SK-N-SH (cell line): ENCODE data around the gene KIF13A. TPM values are rescaled to one million over a fixed set of nuclear protein-coding genes. Genes with fewer than 3 reads are reported as not detected.

Experiments
- CTCF ChIA-PET: fragments of 300-600, 350-600 bp; formaldehyde crosslinking; extraction: SDS; loops from one replicate; lab custom pipeline; 2021; lab: Yijun Ruan, JAX
- POLR2A ChIA-PET: fragments of 350-600 bp; sonication (Branson Sonifier 250); formaldehyde crosslinking; extraction: SDS; loops from one replicate; lab custom pipeline; 2020; ENCODE audit warnings: antibody characterized with exemption, inconsistent platforms; lab: Yijun Ruan, JAX
- DNase-seq: peaks from one replicate; pipeline ENCODE4 v3.0.0; 2012
- H2AFZ ChIP-seq: fragments of 200-600 bp; sonication (generic); 2 replicates; pipeline ENCODE4 v1.8.1; 2016; ENCODE audit warnings: antibody characterized with exemption, mild to moderate bottlenecking, low read depth
- H3F3A ChIP-seq: fragments of 200-600 bp; sonication (generic); replicated peaks from 2 replicates; pipeline ENCODE3; 2016; ENCODE audit warnings: antibody characterized with exemption, mild to moderate bottlenecking; ENCODE audit not compliant: insufficient read depth
- H3K27ac ChIP-seq, 2 experiments: fragments of 200-500 bp in 1 of 2; fragments of 200-600 bp in 1 of 2; sonication (Bioruptor generic) in 1 of 2; sonication (generic), shearing (Covaris generic) in 1 of 2; 2 replicates each; pipeline versions ENCODE4 v1.5.1 to v1.6.1; 2014 to 2016; ENCODE audit warnings: low read depth in 2 of 2, inconsistent platforms in 1 of 2, low read length in 1 of 2, mild to moderate bottlenecking in 1 of 2, mixed read lengths in 1 of 2
- H3K27me3 ChIP-seq: fragments of 200-600 bp; sonication (generic), shearing (Covaris generic); 2 replicates; pipeline ENCODE4 v1.6.1; 2016; ENCODE audit warnings: mixed run types; ENCODE audit not compliant: insufficient read depth
- H3K36me3 ChIP-seq, 2 experiments: fragments of 200-500 bp in 1 of 2; fragments of 200-600 bp in 1 of 2; sonication (Bioruptor generic) in 1 of 2; sonication (generic) in 1 of 2; replicated peaks in 1 of 2; 2 replicates each; pipeline versions ENCODE3 to v1.5.1; 2014 to 2016; ENCODE audit warnings: low read length in 1 of 2, mild to moderate bottlenecking in 1 of 2; ENCODE audit not compliant: insufficient read depth in 2 of 2, control insufficient read depth in 1 of 2
- H3K4me1 ChIP-seq, 2 experiments: fragments of 200-500 bp in 1 of 2; fragments of 200-600 bp in 1 of 2; sonication (Bioruptor generic) in 1 of 2; sonication (generic), shearing (Covaris generic) in 1 of 2; 2 replicates each; pipeline versions ENCODE4 v1.5.1 to v1.6.1; 2014 to 2016; ENCODE audit warnings: low read depth in 1 of 2, low read length in 1 of 2, mixed run types in 1 of 2; ENCODE audit not compliant: insufficient read depth in 2 of 2, control insufficient read depth in 1 of 2
- H3K4me2 ChIP-seq: fragments of 200-600 bp; sonication (generic), shearing (Covaris generic); 2 replicates; pipeline ENCODE4 v1.6.1; 2017; ENCODE audit warnings: mixed run types
- H3K4me3 ChIP-seq, 2 experiments: fragments of 200-500 bp in 1 of 2; fragments of 200-600 bp in 1 of 2; sonication (Bioruptor generic) in 1 of 2; sonication (generic), shearing (Covaris generic) in 1 of 2; 2 replicates each; pipeline versions ENCODE4 v1.5.1 to v1.8.1; 2014 to 2016; ENCODE audit warnings: low read depth in 2 of 2, inconsistent platforms in 1 of 2, low read length in 1 of 2, mild to moderate bottlenecking in 1 of 2, mixed read lengths in 1 of 2, moderate library complexity in 1 of 2
- H3K79me2 ChIP-seq: fragments of 200-600 bp; sonication (generic); 2 replicates; pipeline ENCODE4 v1.8.1; 2017; ENCODE audit warnings: mild to moderate bottlenecking; ENCODE audit not compliant: insufficient read depth
- H3K9ac ChIP-seq: fragments of 200-600 bp; sonication (generic); 2 replicates; pipeline ENCODE4 v1.6.1; 2017; ENCODE audit warnings: mixed run types
- H3K9me2 ChIP-seq: fragments of 200-600 bp; sonication (generic); 2 replicates; pipeline ENCODE4 v1.6.1; 2017; ENCODE audit warnings: mixed run types
- H3K9me3 ChIP-seq: fragments of 200-600 bp; sonication (generic); 2 replicates; pipeline ENCODE4 v1.6.1; 2017; ENCODE audit warnings: mixed run types, mild to moderate bottlenecking, moderate library complexity
- H4K20me1 ChIP-seq: fragments of 200-600 bp; sonication (generic); 2 replicates; pipeline ENCODE4 v1.6.1; 2017; ENCODE audit warnings: mild to moderate bottlenecking, mixed run types; ENCODE audit not compliant: insufficient read depth
- ELF1 ChIP-seq: IDR thresholded peaks from 2 replicates; pipeline ENCODE4 v1.4.0; 2012
- EP300 ChIP-seq, 2 experiments: IDR thresholded peaks; 2 replicates each; pipeline versions ENCODE4 v1.4.0 to v1.6.1; 2012; ENCODE audit warnings: borderline replicate concordance in 1 of 2, low read depth in 1 of 2, low read length in 1 of 2
- EZH2phosphoT487 ChIP-seq: fragments of 200-600 bp; sonication (generic); IDR thresholded peaks from 2 replicates; pipeline ENCODE4 v1.6.1; 2017; ENCODE audit warnings: low read depth, mixed run types, mild to moderate bottlenecking, antibody characterized with exemption, moderate library complexity, borderline replicate concordance
- FOSL2 ChIP-seq: IDR thresholded peaks from 2 replicates; pipeline ENCODE4 v1.4.0; 2012; ENCODE audit warnings: low read depth, mild to moderate bottlenecking, moderate library complexity, borderline replicate concordance
- FOXJ3 ChIP-seq: sonication (generic); formaldehyde crosslinking; IDR thresholded peaks from 2 replicates; pipeline ENCODE4 v1.5.1; 2020; ENCODE audit warnings: mild to moderate bottlenecking, missing genetic modification reagents
- GATA2 ChIP-seq: sonication (generic); formaldehyde crosslinking; IDR thresholded peaks from 2 replicates; pipeline ENCODE4 v1.5.0; 2020; ENCODE audit warnings: mild to moderate bottlenecking, missing genetic modification reagents
- MEF2A ChIP-seq: IDR thresholded peaks from 2 replicates; pipeline ENCODE4 v1.4.0; 2012; ENCODE audit warnings: low read depth, borderline replicate concordance
- MXI1 ChIP-seq: IDR thresholded peaks from 2 replicates; pipeline ENCODE4 v1.6.1; 2012; ENCODE audit warnings: mild to moderate bottlenecking, low read depth, low read length, improper control_type of control experiment
- NFIC ChIP-seq: IDR thresholded peaks from 2 replicates; pipeline ENCODE4 v1.4.0; 2012; ENCODE audit warnings: borderline replicate concordance
- NRF1 ChIP-seq: IDR thresholded peaks from 2 replicates; pipeline ENCODE4 v1.6.1; 2012; ENCODE audit warnings: low read depth, mild to moderate bottlenecking, low read length
- RAD21 ChIP-seq: IDR thresholded peaks from 2 replicates; pipeline ENCODE4 v1.6.1; 2012; ENCODE audit warnings: mild to moderate bottlenecking, low read length
- RCOR1 ChIP-seq: fragments of 150-350 bp; IDR thresholded peaks from 2 replicates; pipeline ENCODE4 v1.6.1; 2017; ENCODE audit warnings: antibody characterized with exemption, low read length
- RXRA ChIP-seq: IDR thresholded peaks from 2 replicates; pipeline ENCODE4 v1.4.0; 2012; ENCODE audit warnings: low read depth, mild to moderate bottlenecking, borderline replicate concordance
- SIN3A ChIP-seq: IDR thresholded peaks from 2 replicates; pipeline ENCODE4 v1.6.1; 2012; ENCODE audit warnings: low read depth, mild to moderate bottlenecking, low read length, moderate library complexity, borderline replicate concordance
- SMC3 ChIP-seq: IDR thresholded peaks from 2 replicates; pipeline ENCODE4 v1.6.1; 2012; ENCODE audit warnings: low read depth, low read length, improper control_type of control experiment
- TAF1 ChIP-seq: IDR thresholded peaks from 2 replicates; pipeline ENCODE4 v1.6.1; 2012; ENCODE audit warnings: low read depth, mild to moderate bottlenecking, low read length, moderate library complexity, borderline replicate concordance
- TCF12 ChIP-seq: IDR thresholded peaks from 2 replicates; pipeline ENCODE4 v1.4.0; 2012
- TEAD4 ChIP-seq: IDR thresholded peaks from 2 replicates; pipeline ENCODE4 v1.4.0; 2012; ENCODE audit warnings: mild to moderate bottlenecking, borderline replicate concordance; ENCODE audit not compliant: insufficient read depth
- YY1 ChIP-seq: IDR thresholded peaks from 2 replicates; pipeline ENCODE4 v1.4.0; 2012; ENCODE audit warnings: low read depth, mild to moderate bottlenecking
- WGBS: methylation state at CpG from one replicate; pipeline ENCODE4 v1.1.6; 2017; ENCODE audit warnings: low lambda C conversion rate; 5-methylcytosine and 5-hydroxymethylcytosine counted together
- polyA plus RNA-seq, 3 experiments: library from polyadenylated mRNA; depleted of rRNA; stranded (reverse); fragments of >200 nt; gene quantifications; 2 replicates each; pipeline ENCODE4 v1.2.3, GENCODE V29; 2012
- TF ChIP-seq, protein P1 (sequence below): IDR thresholded peaks from 2 replicates; pipeline ENCODE4 v1.4.0; 2012; ENCODE audit warnings: low read depth, borderline replicate concordance
- TF ChIP-seq, protein P2 (sequence below): IDR thresholded peaks from 2 replicates; pipeline ENCODE4; 2012
- TF ChIP-seq, protein P3 (sequence below): IDR thresholded peaks from 2 replicates; pipeline ENCODE4 v1.4.0; 2012; ENCODE audit warnings: low read depth, borderline replicate concordance
- TF ChIP-seq, protein P4 (sequence below): IDR thresholded peaks from 2 replicates; pipeline ENCODE4 v1.4.0; 2012; ENCODE audit warnings: low read depth

Gene KIF13A
- polyA plus RNA-seq, 1 of the 3 experiments (the other 2 are of a cell fraction) = 18.2 TPM

DNA sequence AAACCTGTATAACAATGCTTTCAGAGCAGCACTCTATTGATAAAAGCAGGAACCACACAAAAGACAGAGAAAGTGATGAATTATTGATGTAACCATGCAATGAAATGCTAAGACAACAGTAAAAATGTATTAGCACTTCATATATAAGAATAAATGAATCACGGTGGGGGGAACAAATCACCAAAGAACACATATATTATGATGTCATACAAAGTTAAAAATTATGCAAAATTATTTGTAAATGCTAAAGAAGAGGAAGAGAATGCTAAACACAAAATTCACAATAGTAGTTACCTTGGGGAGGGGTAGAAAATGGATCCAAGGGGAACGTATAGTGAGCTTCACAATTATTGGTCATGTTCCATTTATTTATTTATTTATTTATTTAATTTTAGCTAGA, 133.9 kb downstream of the KIF13A start:
- peaks cover 0 to 16% of the 10 kb centered on the region in 2 experiments; a peak in 1 of 4 replicates for H3K4me1 ChIP-seq
- no peak overlapping the region for H2AFZ ChIP-seq
- ChIA-PET CTCF (interaction anchor here (0.7 to 1.3 kb wide), 2 partner anchors 19 to 27 kb away, joined by 3 to 4 read pairs; no protein-coding TSS in a partner anchor), POLR2A (no interaction called here)
- no peak overlapping the region for H3K9ac ChIP-seq
- H3K9me3 ChIP-seq = no peaks in the 10 kb centered on the region
- peaks cover 25% of the 10 kb centered on the region for H3F3A ChIP-seq
- peaks cover 16% of the 10 kb centered on the region in 2 experiments for H3K36me3 ChIP-seq
- DNase-seq = no peak
- 98% methylated on average over 2 of the region's 2 CpGs for WGBS
- H3K79me2 ChIP-seq = no peaks in the 10 kb centered on the region
- no peaks in the 10 kb centered on the region; the same call in 1 of the 2 replicates for H4K20me1 ChIP-seq
- H3K4me2 ChIP-seq = no peak overlapping the region
- H3K4me3 ChIP-seq = no peak overlapping the region
- H3K27ac ChIP-seq = peak overlapping the region in 1 of 2 experiments; percentile 96; a peak in 1 of 4 replicates
- no peak for TF ChIP-seq RCOR1
- TF ChIP-seq SIN3A = no peak
- no peak for TF ChIP-seq EP300 (IDR thresholded peaks at IDR 0.05; ENCODE audit: borderline replicate concordance in 1 of 2, low read depth in 1 of 2, low read length in 1 of 2)
- no peak for TF ChIP-seq TEAD4
- no peak for TF ChIP-seq FOXJ3
- TF ChIP-seq ELF1 = no peak
- no peaks in the 10 kb centered on the region for H3K27me3 ChIP-seq
- no peaks in the 10 kb centered on the region for H3K9me2 ChIP-seq

DNA sequence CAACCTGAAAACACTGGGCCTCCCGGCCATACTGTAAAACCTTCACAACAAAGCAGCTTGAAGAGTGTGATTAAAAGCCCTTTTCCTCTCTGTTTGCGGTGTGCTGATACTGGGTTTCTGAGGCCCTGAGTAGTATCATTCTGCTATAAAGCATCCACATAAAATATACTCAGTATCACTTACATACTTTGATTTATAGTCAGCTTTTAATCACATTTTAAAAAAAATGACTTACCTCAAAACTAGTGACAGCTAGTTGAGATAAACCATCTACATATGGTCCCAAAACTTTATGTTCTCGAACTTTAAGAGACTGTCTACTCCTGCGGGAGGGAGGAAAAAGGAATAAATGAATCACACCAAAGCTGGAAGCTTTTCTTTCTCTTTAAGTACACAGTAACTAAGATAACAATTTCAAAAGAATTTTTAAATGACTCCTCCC, 135.7 kb downstream of the KIF13A start:
- Histone ChIP-seq H3K9me3 (no peaks in the 10 kb centered on the region), H3K4me2 (peak overlapping the region; percentile 46), H3K27ac (peak overlapping the region; percentile 60 to 96; a peak in 3 of 4 replicates), H3K79me2 (no peaks in the 10 kb centered on the region), H3K9me2 (no peaks in the 10 kb centered on the region), H3K9ac (peak overlapping the region; percentile 61), H3K27me3 (no peaks in the 10 kb centered on the region), H3F3A (peaks cover 25% of the 10 kb centered on the region), H4K20me1 (no peaks in the 10 kb centered on the region; the same call in 1 of the 2 replicates), H3K4me3 (no peak overlapping the region), H2AFZ (no peak overlapping the region), H3K4me1 (peaks cover 0 to 16% of the 10 kb centered on the region in 2 experiments; a peak in 1 of 4 replicates), H3K36me3 (peaks cover 17 to 19% of the 10 kb centered on the region in 2 experiments)
- ChIA-PET CTCF (interaction anchor here (1.3 to 1.4 kb wide), 2 partner anchors 16 to 268 kb away, joined by 3 read pairs; no protein-coding TSS in a partner anchor), POLR2A (no interaction called here)
- no peak for DNase-seq
- 12% methylated on average over 4 of the region's 4 CpGs for WGBS
- TF ChIP-seq, protein P1, sequence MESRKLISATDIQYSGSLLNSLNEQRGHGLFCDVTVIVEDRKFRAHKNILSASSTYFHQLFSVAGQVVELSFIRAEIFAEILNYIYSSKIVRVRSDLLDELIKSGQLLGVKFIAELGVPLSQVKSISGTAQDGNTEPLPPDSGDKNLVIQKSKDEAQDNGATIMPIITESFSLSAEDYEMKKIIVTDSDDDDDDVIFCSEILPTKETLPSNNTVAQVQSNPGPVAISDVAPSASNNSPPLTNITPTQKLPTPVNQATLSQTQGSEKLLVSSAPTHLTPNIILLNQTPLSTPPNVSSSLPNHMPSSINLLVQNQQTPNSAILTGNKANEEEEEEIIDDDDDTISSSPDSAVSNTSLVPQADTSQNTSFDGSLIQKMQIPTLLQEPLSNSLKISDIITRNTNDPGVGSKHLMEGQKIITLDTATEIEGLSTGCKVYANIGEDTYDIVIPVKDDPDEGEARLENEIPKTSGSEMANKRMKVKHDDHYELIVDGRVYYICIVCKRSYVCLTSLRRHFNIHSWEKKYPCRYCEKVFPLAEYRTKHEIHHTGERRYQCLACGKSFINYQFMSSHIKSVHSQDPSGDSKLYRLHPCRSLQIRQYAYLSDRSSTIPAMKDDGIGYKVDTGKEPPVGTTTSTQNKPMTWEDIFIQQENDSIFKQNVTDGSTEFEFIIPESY = no peak
- TF ChIP-seq EP300 (IDR thresholded peaks at IDR 0.05; ENCODE audit: borderline replicate concordance in 1 of 2, low read depth in 1 of 2, low read length in 1 of 2) (peak in 1 of 2 experiments; percentile 41; a peak in 1 of 4 replicates), MXI1 (no peak), NFIC (0 out of 2 replicates have a peak, but pooled peaks have one; percentile 16), MEF2A (no peak), RXRA (no peak), RCOR1 (no peak), GATA2 (no peak), FOSL2 (peak; percentile 29; the same call in 1 of the 2 replicates), SMC3 (no peak), TCF12 (peak; percentile 73), RAD21 (no peak), FOXJ3 (no peak), TAF1 (no peak; the same call in 1 of the 2 replicates), ELF1 (no peak), SIN3A (no peak), NRF1 (no peak), EZH2phosphoT487 (no peak), YY1 (no peak)
- TF ChIP-seq, protein P2, sequence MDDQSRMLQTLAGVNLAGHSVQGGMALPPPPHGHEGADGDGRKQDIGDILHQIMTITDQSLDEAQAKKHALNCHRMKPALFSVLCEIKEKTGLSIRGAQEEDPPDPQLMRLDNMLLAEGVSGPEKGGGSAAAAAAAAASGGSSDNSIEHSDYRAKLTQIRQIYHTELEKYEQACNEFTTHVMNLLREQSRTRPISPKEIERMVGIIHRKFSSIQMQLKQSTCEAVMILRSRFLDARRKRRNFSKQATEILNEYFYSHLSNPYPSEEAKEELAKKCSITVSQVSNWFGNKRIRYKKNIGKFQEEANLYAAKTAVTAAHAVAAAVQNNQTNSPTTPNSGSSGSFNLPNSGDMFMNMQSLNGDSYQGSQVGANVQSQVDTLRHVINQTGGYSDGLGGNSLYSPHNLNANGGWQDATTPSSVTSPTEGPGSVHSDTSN = peak; percentile 79
- TF ChIP-seq, protein P3, sequence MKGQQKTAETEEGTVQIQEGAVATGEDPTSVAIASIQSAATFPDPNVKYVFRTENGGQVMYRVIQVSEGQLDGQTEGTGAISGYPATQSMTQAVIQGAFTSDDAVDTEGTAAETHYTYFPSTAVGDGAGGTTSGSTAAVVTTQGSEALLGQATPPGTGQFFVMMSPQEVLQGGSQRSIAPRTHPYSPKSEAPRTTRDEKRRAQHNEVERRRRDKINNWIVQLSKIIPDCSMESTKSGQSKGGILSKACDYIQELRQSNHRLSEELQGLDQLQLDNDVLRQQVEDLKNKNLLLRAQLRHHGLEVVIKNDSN = no peak
- TF ChIP-seq, protein P4, sequence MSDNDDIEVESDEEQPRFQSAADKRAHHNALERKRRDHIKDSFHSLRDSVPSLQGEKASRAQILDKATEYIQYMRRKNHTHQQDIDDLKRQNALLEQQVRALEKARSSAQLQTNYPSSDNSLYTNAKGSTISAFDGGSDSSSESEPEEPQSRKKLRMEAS = no peak
